GM18861 (cell line): ENCODE measurements around the gene TMEM119.
A peak's percentile ranks its signal among the peaks of the same experiment; 100 is the strongest.
"Not testable (repeated sequence)": the region's sequence is repeated elsewhere in the genome, so short reads cannot be mapped to it uniquely, and the experiment has no call there.

Source experiments
- ATAC-seq: cut with Tn5 transposase; IDR thresholded peaks from one replicate; pipeline ENCODE4 v1.9.1; 2021; ENCODE audit not compliant: unreplicated experiment

TMEM119 gene

GRCh38 chr12:108585864-108586263, 12.0 kb downstream of the TMEM119 start:
- ATAC-seq, result no peak

GRCh38 chr12:108584456-108585065, 13.3 kb downstream of the TMEM119 start:
- ATAC-seq, result no peak

- ATAC-seq, result no peak
Measured at GRCh38 chr12:108583991-108584390, 13.9 kb downstream of the TMEM119 start.

- no peak for ATAC-seq
Measured at GRCh38 chr12:108582978-108583770, 14.7 kb downstream of the TMEM119 start.

GRCh38 chr12:108582509-108582908, 15.4 kb downstream of the TMEM119 start:
- ATAC-seq, result no peak

- no peak for ATAC-seq
Measured at GRCh38 chr12:108581311-108582227, 16.3 kb downstream of the TMEM119 start.

GRCh38 chr12:108580531-108580930, 17.4 kb downstream of the TMEM119 start:
- no peak for ATAC-seq

- ATAC-seq, result no peak
Measured at GRCh38 chr12:108578813-108579212, 19.1 kb downstream of the TMEM119 start.

- no peak for ATAC-seq
Measured at GRCh38 chr12:108578264-108578663, 19.6 kb downstream of the TMEM119 start.

- no peak for ATAC-seq
Measured at GRCh38 chr12:108577458-108577857, 20.4 kb downstream of the TMEM119 start.

GRCh38 chr12:108576660-108577234, 21.1 kb downstream of the TMEM119 start:
- no peak for ATAC-seq

- no peak for ATAC-seq
Measured at GRCh38 chr12:108575199-108575912, 22.5 kb downstream of the TMEM119 start.

GRCh38 chr12:108574276-108574675, 23.6 kb downstream of the TMEM119 start:
- not testable (repeated sequence) for ATAC-seq

GRCh38 chr12:108573317-108573716, 24.6 kb downstream of the TMEM119 start:
- peak; percentile 21 for ATAC-seq

- peak; percentile 26 for ATAC-seq
Measured at GRCh38 chr12:108572166-108572790, 25.6 kb downstream of the TMEM119 start.

GRCh38 chr12:108571609-108572165, 26.2 kb downstream of the TMEM119 start:
- no peak for ATAC-seq

- no peak for ATAC-seq
Measured at GRCh38 chr12:108570743-108571608, 26.9 kb downstream of the TMEM119 start.

GRCh38 chr12:108568338-108569154, 29.3 kb downstream of the TMEM119 start:
- ATAC-seq, result peak; percentile 68
